Fibroblast of the aortic adventitia (primary cell): Measurements from ENCODE around the gene EFCAB12. TPM values are rescaled to one million over a fixed set of nuclear protein-coding genes. Genes with fewer than 3 reads are reported as not detected.

Source experiments
- DNase-seq: peaks from one replicate; pipeline ENCODE4 v3.0.0-alpha.2; 2010; ENCODE audit warnings: low read depth
- H3K4me3 ChIP-seq: 2 replicates; pipeline ENCODE4 v1.5.1; 2011; ENCODE audit warnings: low read depth, mild to moderate bottlenecking, control low read depth, low read length, moderate library complexity
- total RNA-seq: library from RNA; depleted of rRNA; stranded (reverse); fragments of >200 nt; gene quantifications from 2 replicates; pipeline ENCODE4 v1.2.3, GENCODE V29; 2012; ENCODE audit warnings: low replicate concordance
- TF ChIP-seq, protein P1 (sequence below): IDR thresholded peaks from 2 replicates; pipeline ENCODE4 v1.5.1; 2011; ENCODE audit warnings: mild to moderate bottlenecking, low read length, control low read depth, inconsistent platforms; ENCODE audit not compliant: insufficient read depth

The EFCAB12 gene
- total RNA-seq, 1 donor = under 0.01 TPM

DNA sequence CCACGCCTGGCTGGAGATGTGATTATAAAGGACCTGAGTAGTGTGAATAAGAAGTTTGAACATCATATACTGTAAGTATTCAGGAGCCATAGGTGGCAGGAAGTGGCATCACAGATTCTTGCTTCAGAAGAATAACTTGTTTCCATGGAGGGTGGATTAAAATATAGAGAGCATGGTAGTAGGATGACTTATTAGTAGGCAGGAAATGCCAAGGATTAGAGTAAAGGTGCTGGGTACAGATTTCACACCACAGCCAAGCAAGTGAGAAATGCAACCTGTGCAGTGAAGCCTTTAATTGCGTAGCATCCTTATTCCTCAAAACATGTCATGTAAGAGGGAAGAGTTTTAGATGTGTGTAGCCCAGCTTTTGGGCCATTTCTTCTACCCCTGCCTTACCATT is 42.4 kb upstream of the EFCAB12 start:
- H3K4me3 ChIP-seq = no peak overlapping the region
- no peak for DNase-seq
- TF ChIP-seq, protein P1, sequence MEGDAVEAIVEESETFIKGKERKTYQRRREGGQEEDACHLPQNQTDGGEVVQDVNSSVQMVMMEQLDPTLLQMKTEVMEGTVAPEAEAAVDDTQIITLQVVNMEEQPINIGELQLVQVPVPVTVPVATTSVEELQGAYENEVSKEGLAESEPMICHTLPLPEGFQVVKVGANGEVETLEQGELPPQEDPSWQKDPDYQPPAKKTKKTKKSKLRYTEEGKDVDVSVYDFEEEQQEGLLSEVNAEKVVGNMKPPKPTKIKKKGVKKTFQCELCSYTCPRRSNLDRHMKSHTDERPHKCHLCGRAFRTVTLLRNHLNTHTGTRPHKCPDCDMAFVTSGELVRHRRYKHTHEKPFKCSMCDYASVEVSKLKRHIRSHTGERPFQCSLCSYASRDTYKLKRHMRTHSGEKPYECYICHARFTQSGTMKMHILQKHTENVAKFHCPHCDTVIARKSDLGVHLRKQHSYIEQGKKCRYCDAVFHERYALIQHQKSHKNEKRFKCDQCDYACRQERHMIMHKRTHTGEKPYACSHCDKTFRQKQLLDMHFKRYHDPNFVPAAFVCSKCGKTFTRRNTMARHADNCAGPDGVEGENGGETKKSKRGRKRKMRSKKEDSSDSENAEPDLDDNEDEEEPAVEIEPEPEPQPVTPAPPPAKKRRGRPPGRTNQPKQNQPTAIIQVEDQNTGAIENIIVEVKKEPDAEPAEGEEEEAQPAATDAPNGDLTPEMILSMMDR = no peak

DNA sequence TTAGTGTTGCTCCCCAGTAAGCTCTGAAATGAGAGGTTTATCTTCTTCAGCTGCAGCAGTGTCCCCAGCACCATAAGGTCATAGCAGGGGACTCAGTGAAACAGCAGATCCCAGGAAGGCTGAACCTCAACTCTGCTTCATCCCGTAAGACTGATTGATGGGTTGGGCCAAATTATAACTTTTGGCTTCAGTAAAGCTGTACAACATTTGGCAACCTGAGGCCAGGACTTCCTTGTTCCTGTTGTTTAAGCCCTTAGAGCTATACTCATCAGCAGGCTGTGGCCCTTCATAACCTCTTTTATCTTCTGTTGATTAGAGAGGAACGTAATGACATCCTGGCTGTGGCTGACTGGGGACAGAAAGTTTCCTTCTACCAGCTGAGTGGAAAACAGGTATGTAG is 40.6 kb upstream of the EFCAB12 start:
- no peak overlapping the region for H3K4me3 ChIP-seq
- no peak for DNase-seq
- TF ChIP-seq, protein P1 = no peak

DNA sequence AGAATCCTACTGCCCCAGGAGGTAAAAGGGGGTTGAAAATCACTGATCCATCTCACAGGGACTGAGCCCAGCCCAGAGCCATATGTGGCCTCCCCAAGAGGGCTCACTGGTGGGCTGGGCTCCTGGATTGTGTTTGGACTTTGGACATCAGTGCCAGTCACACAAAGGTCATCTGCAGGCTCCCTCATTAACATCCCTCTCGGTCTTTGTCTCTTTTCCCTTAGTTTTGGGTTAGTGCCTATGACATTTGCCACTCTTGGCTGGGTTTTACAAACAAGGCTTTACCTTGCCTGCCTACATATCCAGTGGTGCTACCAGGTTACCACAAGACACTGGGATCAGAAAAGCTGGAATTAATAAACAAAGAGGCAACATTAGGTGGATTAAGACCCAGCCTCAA is 39.5 kb upstream of the EFCAB12 start:
- no peak for DNase-seq
- no peak overlapping the region for H3K4me3 ChIP-seq
- TF ChIP-seq, protein P1 = no peak

DNA sequence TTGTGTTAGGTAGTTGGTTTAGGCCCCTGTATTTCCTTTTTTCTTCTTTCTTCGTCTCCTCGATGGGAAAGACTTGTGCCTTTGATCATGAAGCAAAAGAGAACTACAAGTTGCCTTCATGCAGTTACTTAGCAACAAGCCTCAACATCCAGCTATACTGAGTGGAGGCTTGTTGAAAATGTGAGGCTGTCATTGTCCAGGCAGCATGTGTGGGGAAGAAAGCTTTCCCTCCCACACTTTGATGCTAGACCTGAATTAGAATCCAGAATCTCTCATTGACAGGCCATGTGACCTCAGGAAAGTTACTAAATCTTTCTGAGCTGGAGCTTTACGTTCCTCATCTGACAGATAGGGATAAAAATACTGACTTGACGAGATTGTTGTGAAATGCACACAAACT is 35.3 kb upstream of the EFCAB12 start:
- TF ChIP-seq, protein P1 = no peak
- H3K4me3 ChIP-seq = no peak overlapping the region
- no peak for DNase-seq

DNA sequence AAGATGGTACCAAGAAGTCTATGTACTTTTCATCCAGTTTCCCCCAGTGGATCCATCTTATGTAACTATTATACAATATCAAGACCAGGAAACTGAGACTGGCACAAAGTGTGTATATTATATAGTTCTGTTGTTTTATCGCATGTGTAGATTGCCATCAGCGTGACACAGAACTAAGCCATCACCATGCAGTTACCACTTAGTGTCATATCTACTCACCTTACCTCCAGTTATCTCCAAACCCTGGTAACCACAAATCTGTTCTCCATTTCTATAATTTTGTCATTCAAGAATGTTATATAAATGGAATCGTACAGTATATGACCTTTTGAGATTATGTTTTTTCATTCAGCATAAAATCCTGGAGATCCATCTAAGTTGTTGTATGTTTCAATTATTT is 34.7 kb upstream of the EFCAB12 start:
- H3K4me3 ChIP-seq = no peak overlapping the region
- DNase-seq = no peak
- TF ChIP-seq, protein P1 = no peak

DNA sequence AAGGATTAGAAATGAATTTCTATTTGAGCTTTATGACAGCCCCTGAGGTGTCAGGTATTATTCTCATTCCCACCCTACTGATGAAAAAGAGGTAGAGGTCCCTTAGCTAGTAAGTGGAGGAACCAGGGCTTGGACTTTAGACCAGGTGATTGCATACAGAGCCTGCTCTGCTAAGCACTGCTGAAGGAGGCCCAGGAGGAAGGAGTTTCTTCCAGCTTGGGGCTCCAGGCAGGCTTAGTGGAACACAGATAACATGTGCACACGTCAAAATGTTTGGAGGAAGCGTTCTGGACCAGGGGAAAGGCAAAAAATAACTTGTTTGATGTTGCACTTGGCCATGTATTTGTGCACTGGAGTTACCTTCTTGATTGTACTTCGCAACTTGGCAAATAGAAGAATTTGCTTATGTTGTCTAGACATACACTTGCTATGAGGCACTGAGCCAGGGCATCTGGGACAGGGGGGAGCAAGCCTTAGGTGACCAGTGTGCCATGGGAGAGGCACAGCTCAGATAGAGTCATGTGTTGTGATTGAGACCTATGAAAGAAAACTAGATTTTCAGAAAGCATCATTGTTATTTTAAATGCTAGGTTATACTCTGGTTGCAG is 34.0 kb upstream of the EFCAB12 start:
- TF ChIP-seq, protein P1 = no peak
- no peak overlapping the region for H3K4me3 ChIP-seq
- no peak for DNase-seq
